ENCODE measurements around the gene SEPTIN3. TPM values are rescaled to one million over a fixed set of nuclear protein-coding genes. Genes with fewer than 3 reads are reported as not detected.

The SEPTIN3 gene
- total and polyA plus RNA-seq, 2 experiments from 2014 or later, result 1.5 TPM

GRCh38 chr22:42016111-42016510, 46.9 kb downstream of the SEPTIN3 start:
- Histone ChIP-seq H4K20me1 (ENCODE audit: insufficient read depth, poor library complexity, severe bottlenecking) (no peaks in the 10 kb centered on the region), H3K4me1 (ENCODE audit: insufficient read depth) (no peaks in the 10 kb centered on the region), H3K36me3 (replicated peaks; ENCODE audit: insufficient read depth, low read depth) (no peaks in the 10 kb centered on the region), H2AFZ (no peak overlapping the region), H3K4me2 (no peak overlapping the region), H3K9me3 (ENCODE audit: low read depth) (no peaks in the 10 kb centered on the region), H3K27ac (no peak overlapping the region), H3K79me2 (no peaks in the 10 kb centered on the region), H3K9me2 (replicated peaks; ENCODE audit: insufficient read depth) (no peaks in the 10 kb centered on the region), H3K4me3 (no peak overlapping the region), H3K27me3 (peaks cover 7% of the 10 kb centered on the region)
- no peak for TF ChIP-seq CTCF (IDR thresholded peaks at IDR 0.05; ENCODE audit: poor library complexity)
- TF ChIP-seq EZH2 (IDR thresholded peaks at IDR 0.05; ENCODE audit: borderline replicate concordance), result no peak
- TF ChIP-seq EZH2phosphoT487 (IDR thresholded peaks at IDR 0.05; ENCODE audit: low read depth, severe bottlenecking, unreplicated experiment), result no peak
- DNase-seq (ENCODE audit: low spot score), result no peak
- 66% methylated on average over 9 of the region's 10 CpGs for WGBS (ENCODE audit: low lambda C conversion rate, missing lambda C conversion rate)

- H3K4me3 ChIP-seq, result no peak overlapping the region
- H3K27ac ChIP-seq, result no peak overlapping the region
Measured at GRCh38 chr22:42018224-42018623, 49.0 kb downstream of the SEPTIN3 start.

More at GRCh38 chr22:42018224-42018623, 49.0 kb downstream of the SEPTIN3 start:
- no peak for DNase-seq (ENCODE audit: low spot score)
- H3K36me3 ChIP-seq (replicated peaks; ENCODE audit: insufficient read depth, low read depth), result no peaks in the 10 kb centered on the region
- no peaks in the 10 kb centered on the region for H3K79me2 ChIP-seq
- H4K20me1 ChIP-seq (ENCODE audit: insufficient read depth, poor library complexity, severe bottlenecking), result no peaks in the 10 kb centered on the region
- H3K27me3 ChIP-seq, result peaks cover 7% of the 10 kb centered on the region
- no peak for TF ChIP-seq EZH2 (IDR thresholded peaks at IDR 0.05; ENCODE audit: borderline replicate concordance)
- TF ChIP-seq CTCF (IDR thresholded peaks at IDR 0.05; ENCODE audit: poor library complexity), result no peak
- no peak for TF ChIP-seq EZH2phosphoT487 (IDR thresholded peaks at IDR 0.05; ENCODE audit: low read depth, severe bottlenecking, unreplicated experiment)
- H3K9me3 ChIP-seq (ENCODE audit: low read depth), result no peaks in the 10 kb centered on the region
- H3K4me2 ChIP-seq, result no peak overlapping the region
- H3K9me2 ChIP-seq (replicated peaks; ENCODE audit: insufficient read depth), result no peaks in the 10 kb centered on the region
- no peaks in the 10 kb centered on the region for H3K4me1 ChIP-seq (ENCODE audit: insufficient read depth)
- 53% methylated on average over 1 of the region's 1 CpG for WGBS (ENCODE audit: low lambda C conversion rate, missing lambda C conversion rate)
- H2AFZ ChIP-seq, result no peak overlapping the region

Other genes with a start within 250 kb of the SEPTIN3 start
- gene CCDC134, start 168.8 kb upstream of the SEPTIN3 start, total RNA-seq, result 7.2 and 9.2 TPM in 2 replicates
- 4.1 and 7.4 TPM in 2 replicates for gene CCDC134, start 168.8 kb upstream of the SEPTIN3 start, polyA plus RNA-seq
- 109 and 114 TPM in 2 replicates for gene SREBF2, start 136.3 kb upstream of the SEPTIN3 start, total RNA-seq
- gene SREBF2, start 136.3 kb upstream of the SEPTIN3 start, polyA plus RNA-seq, result 96.3 and 113 TPM in 2 replicates
- not detected in 2 replicates for gene SHISA8, start 54.4 kb upstream of the SEPTIN3 start, total RNA-seq
- 0.33 TPM in 1 of 2 replicates, not detected in the other for gene SHISA8, start 54.4 kb upstream of the SEPTIN3 start, polyA plus RNA-seq
- 0.07 and 0.12 TPM in 2 replicates for gene TNFRSF13C, start 42.6 kb upstream of the SEPTIN3 start, total RNA-seq
- gene TNFRSF13C, start 42.6 kb upstream of the SEPTIN3 start, polyA plus RNA-seq, result 0.18 and 0.52 TPM in 2 replicates
- gene CENPM, start 22.3 kb upstream of the SEPTIN3 start, total RNA-seq, result 6.7 and 8.1 TPM in 2 replicates
- gene CENPM, start 22.3 kb upstream of the SEPTIN3 start, polyA plus RNA-seq, result 13.4 and 14.9 TPM in 2 replicates
- not detected in 2 replicates for gene WBP2NL, start 29.3 kb downstream of the SEPTIN3 start, total RNA-seq
- not detected in 2 replicates for gene WBP2NL, start 29.3 kb downstream of the SEPTIN3 start, polyA plus RNA-seq
- 24.2 and 24.6 TPM in 2 replicates for gene NAGA, start 101.4 kb downstream of the SEPTIN3 start, total RNA-seq
- gene NAGA, start 101.4 kb downstream of the SEPTIN3 start, polyA plus RNA-seq, result 23.8 and 31.1 TPM in 2 replicates
- gene PHETA2, start 104.8 kb downstream of the SEPTIN3 start, total RNA-seq, result 5.4 and 10.4 TPM in 2 replicates
- 8.3 and 9.3 TPM in 2 replicates for gene PHETA2, start 104.8 kb downstream of the SEPTIN3 start, polyA plus RNA-seq
- gene SMDT1, start 110.3 kb downstream of the SEPTIN3 start, total RNA-seq, result 10.8 and 14.7 TPM in 2 replicates
- 143 and 145 TPM in 2 replicates for gene SMDT1, start 110.3 kb downstream of the SEPTIN3 start, polyA plus RNA-seq
- 97.4 and 98.5 TPM in 2 replicates for gene NDUFA6, start 121.3 kb downstream of the SEPTIN3 start, total RNA-seq
- gene NDUFA6, start 121.3 kb downstream of the SEPTIN3 start, polyA plus RNA-seq, result 182 and 183 TPM in 2 replicates
- 2.2 and 3.8 TPM in 2 replicates for gene CYP2D6, start 161.4 kb downstream of the SEPTIN3 start, total RNA-seq
- gene CYP2D6, start 161.4 kb downstream of the SEPTIN3 start, polyA plus RNA-seq, result 5.0 and 6.1 TPM in 2 replicates